GM21737 (cell line): ENCODE results near the gene LRPAP1.
"Not testable (repeated sequence)": the region's sequence is repeated elsewhere in the genome, so short reads cannot be mapped to it uniquely, and the experiment has no call there.

Experiments used
- ATAC-seq: cut with Tn5 transposase; IDR thresholded peaks from one replicate; pipeline ENCODE4 v1.9.1; 2021; ENCODE audit warnings: mild to moderate bottlenecking, moderate library complexity; ENCODE audit not compliant: unreplicated experiment

Gene LRPAP1

GRCh38 chr4:3563403-3563802 is 31.2 kb upstream of the LRPAP1 start:
- no peak for ATAC-seq

- not testable (repeated sequence) for ATAC-seq
Measured at GRCh38 chr4:3562127-3562526, 29.9 kb upstream of the LRPAP1 start.

GRCh38 chr4:3560465-3560864 is 28.2 kb upstream of the LRPAP1 start:
- not testable (repeated sequence) for ATAC-seq

GRCh38 chr4:3559381-3560290 is 27.4 kb upstream of the LRPAP1 start:
- not testable (repeated sequence) for ATAC-seq

- not testable (repeated sequence) for ATAC-seq
Measured at GRCh38 chr4:3558514-3558836, 26.3 kb upstream of the LRPAP1 start.

- not testable (repeated sequence) for ATAC-seq
Measured at GRCh38 chr4:3557676-3558513, 25.7 kb upstream of the LRPAP1 start.

GRCh38 chr4:3557088-3557492 is 24.9 kb upstream of the LRPAP1 start:
- ATAC-seq: not testable (repeated sequence)

- ATAC-seq: not testable (repeated sequence)
Measured at GRCh38 chr4:3556244-3556867, 24.1 kb upstream of the LRPAP1 start.

GRCh38 chr4:3555459-3556070 is 23.3 kb upstream of the LRPAP1 start:
- ATAC-seq: not testable (repeated sequence)

- not testable (repeated sequence) for ATAC-seq
Measured at GRCh38 chr4:3551366-3551765, 19.1 kb upstream of the LRPAP1 start.

- ATAC-seq: not testable (repeated sequence)
Measured at GRCh38 chr4:3550792-3551325, 18.6 kb upstream of the LRPAP1 start.

- ATAC-seq: not testable (repeated sequence)
Measured at GRCh38 chr4:3550041-3550440, 17.8 kb upstream of the LRPAP1 start.

- not testable (repeated sequence) for ATAC-seq
Measured at GRCh38 chr4:3549694-3550001, 17.4 kb upstream of the LRPAP1 start.

GRCh38 chr4:3548991-3549693 is 16.9 kb upstream of the LRPAP1 start:
- not testable (repeated sequence) for ATAC-seq

- not testable (repeated sequence) for ATAC-seq
Measured at GRCh38 chr4:3546721-3547120, 14.5 kb upstream of the LRPAP1 start.

GRCh38 chr4:3545351-3545750 is 13.1 kb upstream of the LRPAP1 start:
- ATAC-seq: not testable (repeated sequence)

GRCh38 chr4:3544259-3545025 is 12.2 kb upstream of the LRPAP1 start:
- ATAC-seq: not testable (repeated sequence)

- ATAC-seq: not testable (repeated sequence)
Measured at GRCh38 chr4:3543415-3543814, 11.2 kb upstream of the LRPAP1 start.

- ATAC-seq: not testable (repeated sequence)
Measured at GRCh38 chr4:3538906-3539305, 6.7 kb upstream of the LRPAP1 start.
